Stimulated activated CD8-positive, alpha-beta memory T cell treated with anti-CD3 and anti-CD28 coated beads, Interleukin-4, amount 100 ng/mL, for 4 hours (primary cell): Measurements from ENCODE around the gene SRMS.

Experiments used
- DNase-seq, 2 donors: peaks; one replicate each; pipeline ENCODE4 v3.0.0-alpha.2; 2020; ENCODE audit warnings: low read depth in 2 of 2, low spot score in 1 of 2

The SRMS gene, protein sequence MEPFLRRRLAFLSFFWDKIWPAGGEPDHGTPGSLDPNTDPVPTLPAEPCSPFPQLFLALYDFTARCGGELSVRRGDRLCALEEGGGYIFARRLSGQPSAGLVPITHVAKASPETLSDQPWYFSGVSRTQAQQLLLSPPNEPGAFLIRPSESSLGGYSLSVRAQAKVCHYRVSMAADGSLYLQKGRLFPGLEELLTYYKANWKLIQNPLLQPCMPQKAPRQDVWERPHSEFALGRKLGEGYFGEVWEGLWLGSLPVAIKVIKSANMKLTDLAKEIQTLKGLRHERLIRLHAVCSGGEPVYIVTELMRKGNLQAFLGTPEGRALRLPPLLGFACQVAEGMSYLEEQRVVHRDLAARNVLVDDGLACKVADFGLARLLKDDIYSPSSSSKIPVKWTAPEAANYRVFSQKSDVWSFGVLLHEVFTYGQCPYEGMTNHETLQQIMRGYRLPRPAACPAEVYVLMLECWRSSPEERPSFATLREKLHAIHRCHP

GRCh38 chr20:63547725-63548480, at the start of gene SRMS:
Gene SRMS, minus strand, starts transcription at chr20:63547749. Its CDS starts 286 bp downstream, at chr20:63547463.
- no peak for DNase-seq

- DNase-seq, result no peak
Observed at GRCh38 chr20:63596423-63596822, 48.9 kb upstream of the SRMS start.

GRCh38 chr20:63595416-63596127, 48.0 kb upstream of the SRMS start:
- DNase-seq, result no peak

- DNase-seq, result no peak
Observed at GRCh38 chr20:63594043-63594561, 46.6 kb upstream of the SRMS start.

GRCh38 chr20:63592661-63593060, 45.1 kb upstream of the SRMS start:
- no peak for DNase-seq

- no peak for DNase-seq
Observed at GRCh38 chr20:63591786-63592355, 44.3 kb upstream of the SRMS start.

DNA sequence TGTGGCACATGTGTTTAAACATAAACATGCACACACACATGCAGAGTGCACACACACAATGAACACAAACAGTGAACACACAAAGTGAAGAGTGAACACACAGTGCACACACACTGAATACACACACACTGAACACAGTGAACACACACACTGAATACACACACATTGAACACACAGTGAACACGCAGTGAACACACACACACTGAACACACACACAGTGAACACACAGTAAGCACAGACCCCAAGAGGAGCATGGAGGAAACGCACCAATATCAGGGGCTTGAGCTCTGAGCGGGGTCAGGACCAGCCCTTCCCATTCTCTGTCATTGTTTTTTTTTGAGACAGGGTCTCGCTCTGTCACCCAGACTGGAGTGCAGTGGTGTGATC, 43.6 kb upstream of the SRMS start:
- DNase-seq, result no peak

GRCh38 chr20:63590218-63591146, 42.9 kb upstream of the SRMS start:
- DNase-seq, result no peak

DNA sequence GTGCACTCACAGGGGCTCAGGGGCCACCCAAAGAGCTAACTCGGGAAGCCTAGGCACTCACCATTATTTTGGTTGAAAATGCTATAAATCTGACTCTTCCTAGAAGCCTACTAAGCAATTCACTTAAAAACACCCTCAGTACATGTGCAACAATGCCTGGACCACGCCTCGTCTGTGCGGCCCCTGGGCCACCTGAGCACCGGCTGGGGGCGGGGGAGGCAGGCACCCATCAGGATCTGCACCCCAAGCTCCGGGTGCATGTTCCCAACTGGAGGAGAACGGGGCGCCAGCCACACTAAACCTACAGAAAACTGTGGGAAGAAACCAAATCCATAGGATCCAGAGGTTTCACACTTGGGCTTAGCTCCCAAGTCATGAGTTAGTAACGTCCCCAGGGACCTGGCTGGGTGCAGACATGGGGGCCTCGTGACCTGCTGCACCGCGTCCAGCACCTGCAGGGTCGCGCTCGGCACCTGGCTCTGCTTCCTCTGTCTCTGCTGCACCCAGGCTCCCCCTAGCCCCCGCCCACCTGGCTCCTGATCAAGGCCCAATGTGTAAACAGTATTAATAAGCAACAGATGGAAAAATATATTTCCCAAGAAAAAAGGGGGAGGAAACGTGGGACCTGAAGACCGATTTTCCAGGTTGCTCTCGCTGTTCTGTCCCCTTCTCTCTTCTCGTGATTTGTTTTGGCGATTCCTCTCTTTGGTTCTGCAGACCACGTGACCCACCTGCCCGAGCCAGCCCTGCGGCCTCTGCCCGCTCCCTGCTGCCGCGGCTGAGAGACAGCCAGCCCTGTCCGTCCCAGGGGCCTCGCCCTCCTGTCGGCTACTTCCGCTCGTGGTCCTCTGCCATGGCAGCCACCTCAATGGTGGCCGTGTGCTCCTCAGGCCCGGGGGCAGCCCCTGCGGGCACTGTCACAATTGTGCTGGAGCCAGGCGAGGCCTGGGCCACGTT, 42.0 kb upstream of the SRMS start:
- DNase-seq, result no peak

DNA sequence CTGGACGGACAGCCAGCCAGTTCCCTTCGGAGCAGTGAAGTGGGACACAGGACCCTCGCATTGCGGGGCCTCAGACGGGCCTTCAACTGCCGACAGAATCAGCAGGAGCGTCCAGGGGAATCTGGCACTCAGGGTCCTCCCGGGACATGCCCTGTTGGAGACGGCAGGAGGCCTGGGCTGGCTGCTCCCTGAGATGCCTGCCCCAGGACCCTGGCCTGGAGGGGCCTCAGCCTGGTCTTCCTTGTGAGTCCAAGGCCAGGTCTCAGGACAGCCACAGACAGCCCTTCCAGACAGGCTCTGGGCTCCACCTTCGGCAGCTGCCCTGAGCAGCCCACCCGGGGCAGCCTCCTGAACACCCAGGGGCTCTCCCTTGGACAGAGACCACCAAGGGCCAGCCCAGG, 41.1 kb upstream of the SRMS start:
- DNase-seq, result no peak

DNA sequence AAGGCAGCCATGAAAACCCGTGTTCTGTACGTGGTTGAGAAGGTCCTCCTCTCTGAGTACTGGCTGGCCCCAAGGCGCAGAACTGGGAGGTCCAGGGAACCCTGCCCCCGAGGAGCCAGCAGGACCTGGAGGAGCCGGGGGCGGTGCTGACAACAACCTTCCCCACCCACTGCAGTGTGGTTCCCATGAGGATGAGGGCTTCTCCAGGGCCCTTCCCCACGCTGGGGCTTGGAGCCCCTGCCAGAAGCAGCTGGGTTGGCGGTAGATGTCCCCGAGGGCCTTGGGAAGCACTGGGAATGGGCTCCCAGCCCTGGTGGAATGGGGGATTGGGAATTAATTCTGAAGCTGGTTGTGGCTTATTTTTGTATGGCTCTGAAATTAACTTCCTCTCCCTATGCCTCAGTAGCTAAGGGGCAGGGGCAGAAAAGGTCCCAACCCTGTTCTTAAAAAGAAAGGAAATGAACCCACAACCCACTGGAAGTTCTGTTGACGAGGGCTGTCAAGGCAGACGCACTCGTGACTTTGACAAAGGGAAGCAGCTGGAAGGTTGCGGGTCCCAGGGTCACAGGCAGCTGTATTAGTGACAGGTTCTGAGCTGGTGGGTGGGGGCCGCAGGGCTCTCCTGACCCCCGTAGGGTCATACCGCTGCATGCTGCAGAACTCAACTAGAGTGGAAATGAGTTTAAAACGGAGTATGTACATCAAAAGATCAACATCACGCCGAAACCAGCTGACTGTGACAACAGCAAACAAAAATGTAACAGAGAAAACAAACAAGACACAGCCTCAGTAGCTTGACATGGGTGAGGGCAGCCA, 40.4 kb upstream of the SRMS start:
- no peak for DNase-seq

GRCh38 chr20:63587256-63587655, 39.7 kb upstream of the SRMS start:
- DNase-seq, result no peak

GRCh38 chr20:63586797-63587196, 39.2 kb upstream of the SRMS start:
- DNase-seq, result no peak

- DNase-seq, result no peak
Observed at GRCh38 chr20:63585616-63586565, 38.3 kb upstream of the SRMS start.

- no peak for DNase-seq
Observed at GRCh38 chr20:63582382-63583063, 35.0 kb upstream of the SRMS start.

DNA sequence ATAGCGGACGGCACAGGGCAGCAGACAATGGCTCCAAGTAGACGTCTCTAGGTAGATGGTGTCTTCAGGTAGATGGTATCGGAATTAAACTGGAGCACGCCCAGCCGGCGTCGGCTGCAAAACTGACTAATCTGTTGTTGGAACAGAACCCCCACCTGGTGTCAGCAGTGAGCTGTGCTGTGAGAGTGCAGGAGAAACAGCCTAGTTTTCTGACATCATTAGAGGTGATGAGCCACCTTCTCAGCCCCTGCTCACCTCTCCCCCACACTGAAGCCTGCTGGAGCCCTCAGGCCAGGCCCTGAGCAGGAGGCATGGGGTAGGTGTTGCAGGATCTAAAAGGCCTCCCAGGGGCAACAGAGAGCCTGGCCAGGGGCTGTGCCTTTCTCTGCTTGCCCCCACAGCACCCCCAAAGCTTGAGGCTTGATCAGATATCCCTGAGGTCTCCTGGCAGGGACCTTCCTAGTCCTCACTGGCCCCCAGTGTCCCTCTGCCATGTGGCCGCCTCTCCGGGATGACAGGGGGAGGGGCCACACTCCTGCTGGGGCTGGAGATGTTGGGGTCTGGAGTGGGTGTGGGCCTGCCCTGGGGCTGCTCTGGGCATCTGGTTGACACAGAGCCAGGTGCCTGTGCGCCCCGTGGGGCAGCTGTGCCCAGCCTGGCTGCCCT, 33.4 kb upstream of the SRMS start:
- peak; percentile 39 to 53 for DNase-seq
